GM12878 (cell line): ENCODE measurements around the gene GUCY2D. TPM values are rescaled to one million over a fixed set of nuclear protein-coding genes. Genes with fewer than 3 reads are reported as not detected.

Experiments used
- ATAC-seq: fragments of 200-7000 bp; cut with Tn5 transposase; 3 replicates; pipeline ENCODE4 v1.9.1; 2020; ENCODE audit warnings: mild to moderate bottlenecking, moderate library complexity
- BruUV-seq: library from RNA; stranded (reverse); fragments of 400-500 nt; replicated peaks from 2 replicates; lab custom pipeline; 2021; lab: Mats Ljungman, UMichigan
- CTCF ChIA-PET: fragments of 300-600 bp; sonication (Branson Sonifier 250); formaldehyde crosslinking; extraction: SDS; loops from one replicate; lab custom pipeline; 2021; ENCODE audit warnings: inconsistent platforms; lab: Yijun Ruan, JAX
- POLR2A ChIA-PET: fragments of 350-600 bp; formaldehyde crosslinking; extraction: SDS; loops from one replicate; lab custom pipeline; 2021; ENCODE audit warnings: inconsistent platforms; lab: Charles Lee
- RAD21 ChIA-PET: fragments of 300-600 bp; sonication (Branson Sonifier 250); formaldehyde crosslinking; loops from one replicate; lab custom pipeline; 2023; ENCODE audit warnings: antibody characterized with exemption; ENCODE audit not compliant: unreplicated experiment; lab: Charles Lee
- SMC1A ChIA-PET: fragments of 300-600 bp; sonication (Branson Sonifier 250); formaldehyde crosslinking; loops from one replicate; lab custom pipeline; 2023; ENCODE audit not compliant: unreplicated experiment, uncharacterized antibody; lab: Charles Lee
- DNase-seq: peaks from one replicate; pipeline ENCODE4 v3.0.0-alpha.2; 2011; ENCODE audit warnings: low read depth, low spot score
- FAIRE-seq: peaks from 3 replicates; lab custom pipeline; 2011; peaks lifted over from hg19 to GRCh38; lab: Jason Lieb, UNC
- H2AFZ ChIP-seq: 2 replicates; pipeline ENCODE4 v1.6.0; 2011; ENCODE audit warnings: low read depth, low read length, control low read depth; ENCODE audit not compliant: control insufficient read depth
- H3K27ac ChIP-seq: 2 replicates; pipeline ENCODE4 v1.5.1; 2011; ENCODE audit warnings: control low read depth; ENCODE audit not compliant: control insufficient read depth, insufficient read depth
- H3K27me3 ChIP-seq, 2 experiments: replicated peaks in 1 of 2; 2 replicates each; pipeline versions ENCODE4 v1.6.0 to v1.6.1; 2011; ENCODE audit warnings: low read length in 1 of 2; ENCODE audit not compliant: control insufficient read depth in 2 of 2, insufficient read depth in 2 of 2
- H3K36me3 ChIP-seq, 2 experiments: 2 replicates each; pipeline ENCODE4 v1.5.1; 2011; ENCODE audit warnings: low read length in 1 of 2; ENCODE audit not compliant: control insufficient read depth in 2 of 2, insufficient read depth in 2 of 2
- H3K4me1 ChIP-seq: 2 replicates; pipeline ENCODE4 v1.6.1; 2011; ENCODE audit warnings: mild to moderate bottlenecking, low read length, moderate library complexity, mixed read lengths; ENCODE audit not compliant: control insufficient read depth, insufficient read depth
- H3K4me2 ChIP-seq: 2 replicates; pipeline ENCODE4 v1.6.0; 2011; ENCODE audit warnings: control low read depth; ENCODE audit not compliant: control insufficient read depth, insufficient read depth
- H3K4me3 ChIP-seq: fragments of 200-600 bp; sonication (generic); 2 replicates; pipeline ENCODE4 v1.5.1; 2016
- H3K79me2 ChIP-seq: 2 replicates; pipeline ENCODE4 v1.6.0; 2011; ENCODE audit warnings: low read length; ENCODE audit not compliant: control insufficient read depth, insufficient read depth
- H3K9ac ChIP-seq: 2 replicates; pipeline ENCODE4 v1.8.0; 2011; ENCODE audit warnings: low read length, control low read depth, mixed read lengths; ENCODE audit not compliant: control insufficient read depth, insufficient read depth
- H3K9me3 ChIP-seq: replicated peaks from 3 replicates; pipeline ENCODE4 v1.5.1; 2011; ENCODE audit warnings: mild to moderate bottlenecking, low read length; ENCODE audit not compliant: control insufficient read depth, insufficient read depth
- H4K20me1 ChIP-seq: 2 replicates; pipeline ENCODE4 v1.6.0; 2011; ENCODE audit not compliant: control insufficient read depth, insufficient read depth
- CBX5 ChIP-seq: sonication (generic); IDR thresholded peaks from 2 replicates; pipeline ENCODE4 v1.6.1; 2016; ENCODE audit warnings: low read depth, moderate library complexity, mild to moderate bottlenecking, inconsistent platforms
- FOXK2 ChIP-seq: fragments of 450-650 bp; IDR thresholded peaks from 2 replicates; pipeline ENCODE4 v1.6.1; 2017; ENCODE audit warnings: mild to moderate bottlenecking, moderate library complexity
- JUNB ChIP-seq: IDR thresholded peaks from 2 replicates; pipeline ENCODE4 v1.6.1; 2016; ENCODE audit warnings: antibody characterized with exemption, mild to moderate bottlenecking
- NFIC ChIP-seq: IDR thresholded peaks from 2 replicates; pipeline ENCODE4 v1.6.1; 2012; ENCODE audit warnings: low read depth, mild to moderate bottlenecking, inconsistent platforms, low read length, moderate library complexity
- NFYA ChIP-seq: IDR thresholded peaks from 2 replicates; pipeline ENCODE4 v1.6.1; 2011; ENCODE audit warnings: low read depth, mild to moderate bottlenecking, low read length, improper control_type of control experiment, borderline replicate concordance
- PAX8 ChIP-seq: fragments of 450-650 bp; IDR thresholded peaks from 2 replicates; pipeline ENCODE4 v1.6.1; 2017; ENCODE audit warnings: mild to moderate bottlenecking, moderate library complexity
- RAD21 ChIP-seq: IDR thresholded peaks from 2 replicates; pipeline ENCODE4 v1.6.1; 2011; ENCODE audit warnings: mild to moderate bottlenecking, low read depth, low read length, moderate library complexity; ENCODE audit not compliant: insufficient read depth
- SREBF2 ChIP-seq: IDR thresholded peaks from 2 replicates; pipeline ENCODE4 v1.6.1; 2012; ENCODE audit warnings: mild to moderate bottlenecking, low read length
- WRNIP1 ChIP-seq: IDR thresholded peaks from 2 replicates; pipeline ENCODE4 v1.6.1; 2011; ENCODE audit warnings: low read depth, low read length, improper control_type of control experiment, borderline replicate concordance
- WGBS: methylation state at CpG from one replicate; pipeline ENCODE4 v1.1.6; 2016; ENCODE audit warnings: low lambda C conversion rate; ENCODE audit not compliant: insufficient replicate concordance, insufficient coverage; ENCODE audit errors: missing lambda C conversion rate; 5-methylcytosine and 5-hydroxymethylcytosine counted together
- in situ Hi-C: fragments of 300-500 bp; cut with MboI; formaldehyde crosslinking; loops from 9 replicates; pipeline ENCODE4 v1.14.3; 2018; ENCODE audit warnings: mixed read lengths
- intact Hi-C: fragments of 100-400 bp; cut with micrococcal nuclease; formaldehyde crosslinking; loops from one replicate; pipeline ENCODE4 v1.14.2; 2022; ENCODE audit not compliant: unreplicated experiment
- polyA plus RNA-seq, 11 experiments: library from polyadenylated mRNA; depleted of rRNA in 4 of 11; unstranded in 6 of 11; stranded (reverse) in 5 of 11; fragments of >200 nt; fragmentation: Nextera tagmentation in 4 of 11; fragmentation: Illumina TruSeq in 1 of 11; extraction: Ambion mirVana in 4 of 11; extraction: Trizol in 1 of 11; gene quantifications; 1 replicate in 1 of 11; 2 replicates in 10 of 11; pipeline versions ENCODE4 v1.2.1 to v1.2.3, GENCODE V29; 2011 to 2016; ENCODE audit warnings: inconsistent platforms in 2 of 11, missing spikeins in 2 of 11, low read depth in 1 of 11
- total RNA-seq, 4 experiments: library from RNA; depleted of rRNA in 3 of 4; stranded (reverse); fragments of >200 nt in 3 of 4; fragmentation: Illumina TruSeq in 1 of 4; extraction: Trizol in 1 of 4; gene quantifications; 2 replicates each; pipeline versions ENCODE4 v1.2.1 to v1.2.3, GENCODE V29; 2013 to 2021

Gene GUCY2D
- total and polyA plus RNA-seq, 10 of the 15 experiments (the other 5 are each of a cell fraction or from before 2014, with no cell fraction given), result not detected

- TF ChIP-seq NFYA, result no peak
- no peak for TF ChIP-seq WRNIP1
- no peak for TF ChIP-seq JUNB
- no peak for TF ChIP-seq NFIC
- no peak for TF ChIP-seq RAD21
- no peak for TF ChIP-seq FOXK2
- no peak for TF ChIP-seq CBX5
- TF ChIP-seq PAX8, result no peak
- TF ChIP-seq SREBF2, result no peak
- RAD21 ChIA-PET, result interaction anchor here (1.0 kb wide), 1 partner anchor 129 kb away, joined by 3 read pairs; the partner anchor contains the start of gene RNF227
- DNase-seq (no peak), FAIRE-seq (no peak), ATAC-seq (no peak)
- no peaks in the 10 kb centered on the region for H3K36me3 ChIP-seq
- H3K9me3 ChIP-seq, result no peaks in the 10 kb centered on the region
- no TSS peak for BruUV-seq
- in situ Hi-C loops (loop anchor here (5.0 kb wide), 1 partner anchor 133 kb away; no protein-coding TSS in a partner anchor), intact Hi-C loops (loop anchor here (5.0 kb wide), 2 partner anchors 183 to 303 kb away; no protein-coding TSS in a partner anchor)
- peaks cover 0 to 3% of the 10 kb centered on the region in 2 experiments; a peak in 1 of 4 replicates for H3K27me3 ChIP-seq
- H3K4me2 ChIP-seq, result no peak overlapping the region
- H4K20me1 ChIP-seq, result no peaks in the 10 kb centered on the region
- H3K79me2 ChIP-seq, result no peaks in the 10 kb centered on the region
- CTCF ChIA-PET, result interaction anchor here (1.2 to 3.0 kb wide), 4 partner anchors 12 to 302 kb away, joined by 3 to 14 read pairs (median 6); no protein-coding TSS in a partner anchor
- POLR2A ChIA-PET, result interaction anchor here (0.6 to 0.7 kb wide), 2 partner anchors 12 to 185 kb away, joined by 3 read pairs; no protein-coding TSS in a partner anchor
- 49% methylated on average over 20 of the region's 24 CpGs for WGBS
- H3K4me3 ChIP-seq, result no peak overlapping the region
- H3K9ac ChIP-seq, result no peak overlapping the region
- no peaks in the 10 kb centered on the region for H3K4me1 ChIP-seq
- no peak overlapping the region for H2AFZ ChIP-seq
- SMC1A ChIA-PET, result no interaction called here
- H3K27ac ChIP-seq, result no peak overlapping the region
These were observed 42.7 kb downstream of the GUCY2D start for GRCh38 chr17:8044819-8045810.
